HG03354 (cell line): ENCODE results near the gene DPP4.
"Not testable (repeated sequence)": the region's sequence is repeated elsewhere in the genome, so short reads cannot be mapped to it uniquely, and the experiment has no call there.

Source experiments
- ATAC-seq: cut with Tn5 transposase; IDR thresholded peaks from one replicate; pipeline ENCODE4 v1.9.1; 2021; ENCODE audit warnings: mild to moderate bottlenecking; ENCODE audit not compliant: unreplicated experiment, poor library complexity, severe bottlenecking

Gene DPP4

DNA sequence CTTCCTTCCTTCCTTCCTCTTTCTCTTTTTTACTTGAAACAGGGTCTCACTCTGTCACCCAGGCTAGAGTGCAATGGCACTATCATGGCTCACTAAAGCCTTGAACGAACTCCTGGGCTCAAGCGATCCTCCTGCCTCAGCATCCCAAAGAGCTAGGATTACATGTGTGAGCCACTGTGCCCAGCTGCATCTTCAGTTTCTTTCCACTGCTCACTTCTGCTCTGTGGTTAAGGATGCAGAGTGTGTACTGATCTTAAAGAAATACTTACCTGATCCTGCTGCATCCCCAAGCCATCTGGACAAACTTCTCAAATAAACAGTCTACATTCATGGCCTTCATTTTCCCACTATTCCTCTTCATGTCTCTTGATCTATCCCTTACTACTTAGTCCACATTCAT is 13.0 kb downstream of the DPP4 start:
- ATAC-seq, result no peak

DNA sequence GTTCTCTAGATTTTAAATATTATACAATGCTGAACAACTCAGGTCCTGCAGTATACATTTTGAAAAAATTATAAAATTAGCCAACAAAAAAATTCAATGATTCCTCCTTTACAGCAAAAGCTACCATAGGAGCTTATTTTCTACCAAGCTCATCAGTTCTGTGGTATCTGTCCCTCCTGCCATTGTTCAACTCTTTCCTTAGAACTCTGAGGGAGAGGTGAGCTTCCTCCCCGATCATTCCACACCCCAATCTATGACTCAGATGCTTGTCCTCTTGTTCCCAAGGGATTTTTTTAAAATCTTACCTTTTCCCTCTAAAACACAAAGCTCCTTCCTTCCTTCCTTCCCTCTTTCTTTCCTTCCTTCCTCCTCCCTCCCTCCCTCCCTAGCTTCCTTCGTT is 13.5 kb downstream of the DPP4 start:
- ATAC-seq, result no peak

DNA sequence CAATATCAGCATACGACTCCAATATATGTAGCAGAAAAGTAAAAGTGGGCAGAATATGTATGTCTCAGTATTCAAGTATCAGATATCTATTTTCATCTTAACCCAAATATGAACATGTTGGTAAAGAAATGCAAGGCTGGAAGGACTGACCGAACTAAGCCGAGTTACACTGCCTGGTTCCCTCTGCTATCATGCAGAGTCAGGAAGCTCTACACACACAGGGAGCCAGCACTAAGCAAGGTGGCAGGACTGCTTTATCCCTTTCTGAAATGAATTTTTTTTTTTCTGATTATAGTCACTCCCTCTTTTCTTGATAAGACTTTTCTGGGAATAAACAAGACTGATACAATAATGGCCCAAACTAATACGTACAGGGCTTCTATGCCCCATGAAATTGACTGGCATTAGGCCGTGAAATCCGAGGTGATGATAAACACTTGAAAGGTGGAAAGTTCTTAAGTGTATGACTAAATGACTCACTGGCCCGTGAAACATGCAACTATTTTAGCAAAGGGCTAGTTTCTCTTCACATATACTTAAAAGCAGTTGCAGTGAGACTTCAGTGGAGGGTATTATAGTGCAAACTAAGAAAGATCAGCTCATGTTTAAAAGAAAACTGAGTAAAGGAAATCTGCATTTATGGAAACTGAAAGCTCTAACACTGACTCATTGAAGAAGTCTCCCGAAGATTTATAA is 14.9 kb downstream of the DPP4 start:
- ATAC-seq, result peak; percentile 78

DNA sequence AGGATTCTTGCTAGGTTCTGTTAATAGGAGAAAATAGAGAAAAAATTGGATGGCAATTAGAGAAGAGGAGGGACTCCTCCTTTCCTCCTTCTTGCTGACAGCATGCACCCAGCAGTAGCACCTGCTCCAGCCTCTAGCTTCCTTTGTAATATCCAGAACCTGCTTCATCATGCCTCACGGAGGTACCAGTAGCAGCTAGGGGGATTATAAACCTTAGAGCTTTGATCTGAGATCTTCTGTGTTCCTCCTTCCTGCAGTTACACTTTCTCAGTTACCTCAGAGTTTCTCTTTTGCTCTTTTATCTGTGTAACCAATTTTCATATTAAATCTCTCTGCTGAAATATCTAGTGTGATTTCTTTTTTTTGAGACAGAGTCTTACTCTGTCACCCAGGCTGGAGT is 16.6 kb downstream of the DPP4 start:
- no peak for ATAC-seq

DNA sequence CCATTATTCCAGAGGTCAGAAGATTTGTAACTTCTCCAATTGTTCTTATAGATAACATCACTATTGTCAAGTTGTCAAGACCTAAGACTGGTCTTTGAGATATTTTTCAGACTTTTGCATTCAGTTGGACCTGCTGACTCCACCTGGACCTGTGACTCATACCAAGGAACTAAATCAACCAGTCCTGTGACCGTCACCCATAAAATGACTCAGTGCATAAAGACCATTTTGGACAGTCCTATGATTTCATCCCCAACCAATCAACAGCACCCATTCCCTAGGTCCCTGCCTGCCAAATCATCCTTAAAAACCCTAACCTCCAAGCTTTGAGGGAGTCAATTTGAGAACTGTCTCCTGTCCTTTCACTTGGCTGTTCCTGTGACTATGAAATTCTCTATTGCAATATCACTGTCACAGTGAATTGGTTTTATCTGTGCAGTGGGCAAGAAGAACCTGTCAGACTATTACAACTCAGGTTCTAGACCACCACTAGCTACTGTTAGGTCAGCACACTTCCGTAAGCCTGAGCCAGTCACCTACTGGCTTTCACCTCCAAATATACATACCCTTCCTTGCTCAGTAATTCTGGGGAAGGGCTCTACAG is 17.1 kb downstream of the DPP4 start:
- ATAC-seq, result no peak

DNA sequence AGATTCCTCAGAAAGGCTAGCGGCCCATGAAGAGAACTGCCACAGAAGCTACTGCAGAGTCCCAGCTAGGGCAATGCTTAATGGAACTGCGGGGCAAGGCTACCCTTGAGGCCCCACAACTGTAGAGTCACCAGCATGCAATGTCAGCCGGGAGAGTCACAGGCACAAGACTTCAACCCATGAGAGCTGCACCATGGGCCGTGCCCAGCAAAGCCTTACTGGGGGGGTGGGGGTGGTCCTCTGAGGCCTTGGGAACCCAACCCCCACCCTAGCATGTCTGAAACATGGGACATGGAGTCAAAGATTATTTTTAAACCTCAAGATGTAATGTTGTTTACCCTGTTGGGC is 20.2 kb downstream of the DPP4 start:
- ATAC-seq, result no peak

DNA sequence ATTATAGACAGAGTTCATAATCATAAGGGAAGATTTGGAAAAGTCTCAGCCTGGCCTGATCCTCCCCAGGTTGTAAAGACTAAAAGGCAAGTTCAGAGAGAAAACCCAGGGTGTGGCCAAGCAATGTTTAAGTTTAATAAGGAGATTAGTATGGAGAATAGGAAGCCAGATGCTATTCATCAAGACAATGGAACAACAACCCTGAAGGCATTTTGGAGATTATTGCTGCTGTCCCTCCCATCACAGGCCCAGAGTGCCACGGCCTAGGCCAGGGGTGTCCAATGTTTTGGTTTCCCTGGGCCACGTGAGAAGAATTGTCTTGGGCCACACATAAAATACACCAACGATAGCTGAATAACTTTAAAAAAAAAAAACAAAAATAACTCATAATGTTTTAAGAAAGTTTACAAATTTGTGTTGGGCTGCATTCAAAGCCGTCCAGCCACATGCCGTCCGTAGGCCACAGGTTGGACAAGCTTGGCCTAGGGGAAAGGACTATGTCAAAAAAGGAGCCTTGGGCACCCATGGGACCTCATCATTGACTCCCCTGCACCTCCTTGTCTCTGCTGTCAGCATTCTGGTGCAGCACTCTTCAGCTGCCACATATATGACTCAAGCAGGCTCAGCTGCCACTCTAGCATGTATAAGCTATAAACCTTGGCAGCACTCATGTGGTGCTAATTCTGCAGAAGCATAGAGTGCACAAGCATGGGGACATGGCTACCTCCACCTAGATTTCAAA is 20.8 kb downstream of the DPP4 start:
- no peak for ATAC-seq

DNA sequence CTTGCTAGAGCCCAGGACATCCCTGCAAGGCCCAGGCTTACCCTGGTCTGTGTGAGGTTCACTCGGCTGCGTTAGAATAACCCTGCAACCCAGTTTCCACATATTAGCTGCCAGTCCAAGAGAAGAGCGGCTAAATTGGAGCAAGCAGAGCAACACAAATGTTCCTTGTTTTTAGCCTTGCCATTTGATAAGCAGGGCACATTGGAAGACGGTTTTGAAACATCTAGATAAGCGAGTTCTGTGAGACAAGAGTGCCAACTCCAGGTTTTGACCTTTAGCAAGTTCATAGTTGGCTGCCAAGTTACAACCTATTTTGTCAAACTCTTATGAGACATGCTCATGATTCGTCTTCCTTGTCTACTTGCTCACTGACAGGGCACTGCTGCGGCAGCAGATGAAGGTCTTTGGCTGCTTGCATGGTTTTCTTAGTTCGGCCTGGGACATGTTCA is 23.5 kb downstream of the DPP4 start:
- ATAC-seq, result no peak

DNA sequence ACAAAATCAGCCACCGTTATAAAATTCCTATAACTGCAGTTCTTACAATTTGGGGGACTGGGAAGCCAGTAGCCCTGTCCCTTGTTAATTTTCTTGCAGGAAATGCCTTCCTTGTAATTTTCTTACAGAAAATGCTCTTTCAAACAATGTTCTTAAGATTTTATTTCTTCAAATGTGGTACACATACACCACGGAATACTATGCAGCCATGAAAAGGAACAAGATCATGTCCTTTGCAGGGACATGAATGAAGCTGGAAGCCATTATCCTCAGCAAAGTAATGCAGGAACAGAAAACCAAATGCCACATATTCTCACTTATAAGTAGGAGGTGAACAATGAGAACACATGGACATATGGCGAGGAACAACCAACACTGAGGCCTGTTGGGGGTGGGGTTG is 24.9 kb downstream of the DPP4 start:
- ATAC-seq, result not testable (repeated sequence)

DNA sequence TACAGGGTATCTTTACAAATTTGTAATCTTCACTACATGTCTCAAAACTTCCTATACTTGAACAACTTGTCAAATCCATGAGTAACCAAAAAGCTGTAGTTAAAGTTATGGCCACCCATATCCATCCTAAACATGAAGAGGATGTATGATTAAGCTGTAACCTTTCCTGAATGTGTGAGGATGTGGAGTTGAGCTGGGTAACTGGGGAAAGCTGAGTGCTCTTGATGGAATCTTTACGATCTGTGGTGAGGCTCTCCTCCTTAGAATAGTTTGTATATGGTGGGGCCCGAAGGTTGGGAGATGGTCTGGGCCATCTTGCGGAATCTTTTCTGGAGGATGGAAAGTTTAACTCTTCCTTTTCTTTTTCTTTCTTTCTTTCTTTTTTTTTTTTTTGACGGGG is 29.4 kb downstream of the DPP4 start:
- ATAC-seq, result no peak

DNA sequence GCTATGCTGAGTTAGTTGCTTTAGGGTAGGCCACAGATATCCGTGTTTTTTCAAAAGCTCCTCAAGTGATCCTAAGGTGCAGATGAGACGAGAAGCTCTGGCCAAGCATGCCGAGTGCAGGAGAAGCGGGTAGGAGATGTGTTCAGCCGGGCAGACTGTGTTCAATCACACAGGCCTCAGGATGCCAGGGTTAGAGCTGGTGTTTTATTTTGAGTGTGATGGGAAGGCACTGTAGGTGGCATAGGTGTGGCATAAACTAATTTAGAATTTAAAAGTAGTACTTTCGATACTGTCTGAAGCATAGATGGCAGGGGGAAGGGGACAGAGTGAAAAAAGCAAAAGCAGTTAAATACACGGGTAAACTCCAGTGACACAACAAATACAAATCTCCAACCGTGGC is 30.9 kb downstream of the DPP4 start:
- ATAC-seq, result no peak

DNA sequence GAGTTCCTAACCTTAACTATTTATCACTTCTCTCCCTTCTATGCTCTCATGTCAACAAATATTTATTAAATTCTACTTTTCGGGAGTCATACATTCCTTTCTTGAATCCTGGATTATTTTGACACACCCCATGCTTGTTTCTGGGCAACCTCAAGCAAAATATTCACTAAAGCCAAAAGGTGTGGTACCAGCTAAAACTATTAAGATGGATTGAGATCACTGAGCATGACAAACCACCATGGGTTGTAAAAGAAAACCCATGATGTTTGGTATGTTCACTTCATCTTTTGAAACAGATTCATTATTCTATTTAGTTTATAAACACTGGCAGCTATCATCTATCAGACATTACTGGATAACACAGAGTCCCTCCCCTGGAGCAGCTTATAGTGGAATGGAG is 32.5 kb downstream of the DPP4 start:
- ATAC-seq, result no peak

DNA sequence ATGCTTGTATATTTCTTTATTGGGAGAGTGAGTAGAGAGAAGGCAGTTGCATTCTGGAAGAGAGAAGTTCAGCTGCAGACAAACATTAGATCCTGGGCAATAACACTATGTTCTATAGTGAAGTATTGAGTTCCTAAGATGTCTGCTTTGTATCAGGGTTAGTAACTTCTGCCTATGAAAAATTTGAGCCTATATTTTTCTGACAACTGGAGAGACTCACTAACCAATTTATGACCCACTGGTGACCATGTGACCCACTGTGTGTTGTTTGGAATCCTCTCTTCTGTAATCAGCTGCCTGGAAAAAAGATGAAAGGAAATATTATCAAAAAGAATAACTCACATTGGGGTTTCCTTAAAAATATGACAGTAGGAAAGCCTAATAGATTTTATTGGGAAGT is 35.3 kb downstream of the DPP4 start:
- ATAC-seq, result no peak

DNA sequence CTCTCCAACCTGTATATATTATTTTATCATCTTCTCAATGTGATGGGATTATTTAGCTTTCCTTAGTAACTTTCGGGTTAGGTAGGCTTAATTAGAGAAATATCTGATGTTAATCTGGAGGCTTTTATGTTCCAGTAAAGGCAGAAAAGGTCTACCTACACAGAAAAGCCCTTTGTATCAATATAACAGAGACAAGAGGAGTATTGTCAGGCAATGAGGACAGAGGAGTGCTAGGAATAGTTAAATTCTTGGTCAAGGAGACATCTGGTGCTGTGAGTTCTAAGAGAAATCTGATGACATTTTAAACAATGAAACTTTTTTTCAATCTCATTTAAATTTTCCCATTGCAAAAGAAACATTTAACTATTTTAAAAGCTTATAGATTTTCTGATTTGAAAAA is 36.1 kb downstream of the DPP4 start:
- ATAC-seq, result no peak

DNA sequence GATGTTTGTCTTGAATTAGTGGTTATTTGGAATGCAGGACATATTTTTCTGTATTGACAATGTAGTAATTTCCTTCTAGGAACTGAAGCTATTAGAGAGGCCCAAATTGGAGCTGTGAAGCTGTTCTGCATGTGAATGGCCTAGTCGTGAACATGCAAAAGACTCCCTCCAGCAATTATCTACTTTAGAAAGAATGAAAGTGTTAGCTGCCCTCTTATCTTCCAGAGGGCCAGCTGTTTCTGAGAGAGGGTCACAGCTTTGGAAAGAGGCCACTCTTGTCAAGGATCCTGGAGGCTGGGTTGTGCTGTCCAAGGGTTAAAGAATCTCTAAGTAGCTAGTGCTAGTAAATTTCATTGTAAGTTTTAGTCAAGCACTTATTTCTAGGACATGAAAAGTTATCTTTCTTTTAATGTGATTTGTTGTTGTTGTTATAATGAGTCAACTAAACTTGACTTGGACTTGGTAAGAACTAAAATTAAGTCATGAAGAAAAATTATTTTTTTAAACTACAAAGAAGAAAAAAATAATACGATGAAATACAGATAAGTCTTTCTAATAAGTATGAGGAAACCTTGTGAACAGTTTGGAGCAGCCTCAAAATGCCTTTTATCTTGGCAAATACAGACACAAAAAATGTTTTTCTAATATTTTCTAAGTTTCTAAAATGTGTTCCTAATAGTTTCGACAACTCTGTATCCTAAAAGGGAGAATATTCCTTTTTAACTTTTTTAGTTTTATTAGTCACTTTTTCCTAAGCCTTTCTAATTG is 36.8 kb downstream of the DPP4 start:
- no peak for ATAC-seq

DNA sequence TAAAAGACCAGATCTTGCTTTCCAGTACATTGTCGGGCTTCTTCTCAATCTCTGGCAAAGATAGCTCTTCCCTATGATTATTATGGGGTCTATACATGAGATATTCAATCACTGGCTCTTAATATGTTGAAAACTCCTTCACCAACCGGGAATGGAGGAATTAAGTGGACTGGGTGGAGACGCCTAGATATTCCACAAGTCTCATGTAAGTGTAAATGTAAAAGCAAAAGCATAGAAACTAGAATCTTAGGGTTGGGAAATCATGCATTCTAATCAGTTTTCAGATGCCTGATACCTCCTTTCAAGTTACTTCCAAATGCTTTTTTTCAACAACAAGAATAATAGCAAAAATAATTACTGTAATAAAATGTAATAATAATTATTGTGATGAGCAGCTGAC is 38.0 kb downstream of the DPP4 start:
- no peak for ATAC-seq

DNA sequence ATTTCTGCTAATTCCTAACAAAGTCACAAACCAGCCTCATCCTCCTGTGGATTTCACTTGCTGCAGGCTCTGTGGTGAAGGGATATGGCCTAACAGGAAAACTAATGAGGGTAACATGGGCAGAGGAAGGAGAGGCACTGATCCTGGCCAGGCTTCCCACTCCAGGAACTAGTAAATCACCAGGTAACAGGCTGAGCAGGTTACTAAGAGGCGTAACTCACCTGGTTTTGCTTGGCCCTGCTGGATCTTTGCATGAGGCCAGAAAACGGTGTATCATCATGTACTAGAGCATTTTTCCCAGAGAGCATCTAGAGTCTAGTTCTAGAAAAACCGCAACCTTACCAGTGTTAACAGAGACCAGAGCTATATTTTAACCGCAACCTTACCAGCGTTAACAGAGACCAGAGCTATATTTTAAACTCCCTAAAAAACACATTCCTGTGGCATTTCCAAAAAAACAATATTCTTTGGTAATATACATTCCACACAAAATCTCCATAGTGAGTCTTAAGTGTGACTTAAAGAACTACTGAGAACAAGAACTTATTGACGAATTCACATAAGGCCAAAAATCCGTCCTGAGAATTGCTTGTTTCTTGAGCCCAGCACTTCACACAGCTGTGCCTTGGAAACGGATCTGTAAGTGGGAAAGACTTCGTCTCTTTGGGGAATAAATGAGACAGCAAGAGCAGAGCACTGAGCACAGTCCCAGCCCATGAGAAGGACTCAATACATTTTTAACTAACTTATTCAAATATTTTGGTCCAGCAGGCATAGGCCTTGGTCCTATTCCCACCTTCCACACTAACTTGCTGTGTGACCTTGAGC is 43.4 kb downstream of the DPP4 start:
- no peak for ATAC-seq

DNA sequence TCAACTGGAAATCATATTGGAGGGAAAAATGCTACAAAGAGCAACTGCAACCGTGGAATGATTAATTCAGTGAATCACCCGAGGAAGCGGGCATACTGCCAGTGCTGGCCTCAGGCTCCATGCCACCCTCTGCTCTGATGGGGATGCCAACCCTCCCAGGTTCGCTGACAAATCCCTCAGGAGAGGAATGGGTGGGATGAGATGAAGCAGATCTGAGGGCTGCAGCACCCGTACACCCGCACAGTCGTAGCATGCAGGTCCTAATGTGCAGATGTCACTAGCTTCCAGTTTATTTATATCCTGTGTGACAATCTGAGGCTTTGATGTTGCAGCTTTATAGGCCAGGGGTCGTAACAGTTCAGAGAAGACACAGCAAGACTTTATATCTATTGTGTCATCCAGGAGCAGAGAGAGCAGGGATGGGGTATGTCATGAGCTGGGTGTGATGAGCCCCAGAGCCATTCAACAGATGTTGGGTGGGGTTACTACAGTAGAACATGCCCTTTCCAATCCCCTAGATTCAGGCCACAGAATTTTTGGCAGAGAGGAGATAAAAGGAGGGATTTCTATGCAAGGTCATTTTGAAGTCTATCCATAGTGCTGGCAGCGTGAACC is 44.6 kb downstream of the DPP4 start:
- ATAC-seq, result no peak

DNA sequence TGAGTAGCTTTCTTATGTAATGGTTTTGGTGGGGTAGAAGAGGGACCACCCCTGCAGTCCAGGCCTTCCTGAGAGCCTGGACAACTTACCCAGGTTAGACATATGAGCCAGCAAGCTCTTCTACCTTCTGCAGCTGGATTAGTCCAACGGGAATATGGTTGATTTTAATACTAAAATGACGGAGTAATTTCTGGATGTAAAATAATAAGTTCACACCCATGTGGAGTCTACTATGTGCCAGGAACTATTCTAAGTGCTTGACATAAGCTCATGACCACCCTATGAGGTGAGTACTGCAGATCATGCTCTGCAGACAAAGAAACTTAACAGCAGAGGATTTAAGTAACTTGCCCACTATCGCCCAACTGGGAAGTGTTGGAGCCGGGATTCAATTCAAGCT is 45.5 kb downstream of the DPP4 start:
- no peak for ATAC-seq
